HG02870 (cell line): ENCODE data around the gene APOOL.
"Not testable (repeated sequence)": the region's sequence is repeated elsewhere in the genome, so short reads cannot be mapped to it uniquely, and the experiment has no call there.

Experiments used
- ATAC-seq: cut with Tn5 transposase; IDR thresholded peaks from one replicate; pipeline ENCODE4 v1.9.1; 2021; ENCODE audit warnings: mild to moderate bottlenecking, moderate library complexity; ENCODE audit not compliant: unreplicated experiment

The APOOL gene

GRCh38 chrX:85003655-85004244, at the start of gene APOOL:
Gene APOOL, plus strand, starts transcription at chrX:85003877. Its CDS starts 36 bp downstream, at chrX:85003913.
- ATAC-seq: peak; percentile 93

GRCh38 chrX:84956304-84956703, 47.4 kb upstream of the APOOL start:
- no peak for ATAC-seq

- no peak for ATAC-seq
Measured at GRCh38 chrX:84974803-84975202, 28.9 kb upstream of the APOOL start.

- not testable (repeated sequence) for ATAC-seq
Measured at GRCh38 chrX:84991739-84992138, 11.9 kb upstream of the APOOL start.

GRCh38 chrX:84993150-84993549, 10.5 kb upstream of the APOOL start:
- ATAC-seq: no peak

GRCh38 chrX:85001344-85001743, 2.3 kb upstream of the APOOL start:
- no peak for ATAC-seq

GRCh38 chrX:85004255-85004654, 578 bp downstream of the APOOL start:
- peak; percentile 2 for ATAC-seq

- no peak for ATAC-seq
Measured at GRCh38 chrX:85012098-85012497, 8.4 kb downstream of the APOOL start.

GRCh38 chrX:85015351-85015750, 11.7 kb downstream of the APOOL start:
- ATAC-seq: not testable (repeated sequence)

GRCh38 chrX:85017721-85018120, 14.0 kb downstream of the APOOL start:
- ATAC-seq: no peak

GRCh38 chrX:85018471-85018870, 14.8 kb downstream of the APOOL start:
- ATAC-seq: no peak

- no peak for ATAC-seq
Measured at GRCh38 chrX:85020216-85020615, 16.5 kb downstream of the APOOL start.

GRCh38 chrX:85024044-85024443, 20.4 kb downstream of the APOOL start:
- ATAC-seq: no peak

- ATAC-seq: no peak
Measured at GRCh38 chrX:85024562-85024961, 20.9 kb downstream of the APOOL start.

- ATAC-seq: no peak
Measured at GRCh38 chrX:85026170-85026569, 22.5 kb downstream of the APOOL start.

GRCh38 chrX:85029043-85029442, 25.4 kb downstream of the APOOL start:
- no peak for ATAC-seq

- no peak for ATAC-seq
Measured at GRCh38 chrX:85031505-85031904, 27.8 kb downstream of the APOOL start.

- no peak for ATAC-seq
Measured at GRCh38 chrX:85037114-85037513, 33.4 kb downstream of the APOOL start.

- no peak for ATAC-seq
Measured at GRCh38 chrX:85051627-85052026, 48.0 kb downstream of the APOOL start.

- ATAC-seq: no peak
Measured at GRCh38 chrX:85052205-85052604, 48.5 kb downstream of the APOOL start.

GRCh38 chrX:85052636-85053343, 49.1 kb downstream of the APOOL start:
- ATAC-seq: no peak

- ATAC-seq: peak; percentile 90
Measured at GRCh38 chrX:85065512-85066198, 62.0 kb downstream of the APOOL start.
